Tibial nerve (tissue), 4 donors: Measurements from ENCODE around the gene KIF20B. TPM values are rescaled to one million over a fixed set of nuclear protein-coding genes. Genes with fewer than 3 reads are reported as not detected.

Experiments
- DNase-seq, 2 donors: peaks; one replicate each; pipeline ENCODE4 v3.0.0-alpha.2; 2019; ENCODE audit warnings: low spot score in 2 of 2
- H3K27ac ChIP-seq, 4 donors: fragments of 200-600 bp; sonication (generic) in 3 of 4; one replicate each; pipeline ENCODE4 v1.5.1; 2017 to 2019; ENCODE audit warnings: mild to moderate bottlenecking in 1 of 4
- H3K27me3 ChIP-seq, 2 donors: fragments of 200-600 bp; sonication (generic) in 1 of 2; one replicate each; pipeline versions ENCODE4 v1.5.1 to v1.6.0; 2017 to 2019
- H3K36me3 ChIP-seq, 3 donors: fragments of 200-600 bp; sonication (generic); one replicate each; pipeline ENCODE4 v1.5.1; 2018 to 2019
- H3K4me1 ChIP-seq, 4 donors: fragments of 200-600 bp; sonication (generic) in 3 of 4; one replicate each; pipeline ENCODE4 v1.5.1; 2017 to 2019
- H3K4me3 ChIP-seq, 4 donors: fragments of 200-600 bp; sonication (generic) in 3 of 4; one replicate each; pipeline ENCODE4 v1.5.1; 2017 to 2019; ENCODE audit warnings: mild to moderate bottlenecking in 1 of 4, moderate library complexity in 1 of 4
- H3K9me3 ChIP-seq, 4 donors: fragments of 200-600 bp; sonication (generic) in 3 of 4; one replicate each; pipeline ENCODE4 v1.5.1; 2017 to 2019
- EP300 ChIP-seq, 2 donors: sonication (generic); formaldehyde crosslinking; IDR thresholded peaks; one replicate each; pipeline ENCODE4 v1.6.1; 2017; ENCODE audit warnings: antibody characterized with exemption in 2 of 2, mild to moderate bottlenecking in 1 of 2
- POLR2A ChIP-seq, 2 donors: fragments of 450-650 bp; IDR thresholded peaks; one replicate each; pipeline ENCODE4 v1.6.1; 2017; ENCODE audit warnings: antibody characterized with exemption in 2 of 2, mild to moderate bottlenecking in 2 of 2, moderate library complexity in 2 of 2
- WGBS, 2 donors: methylation state at CpG; one replicate each; pipeline ENCODE4 v1.1.5; 2018; 5-methylcytosine and 5-hydroxymethylcytosine counted together
- total RNA-seq, 4 donors: library from RNA; depleted of rRNA; stranded (reverse); fragments of >200 nt; gene quantifications; one replicate each; pipeline ENCODE4 v1.1.0, GENCODE V29; 2016
- TF ChIP-seq, protein P1 (sequence below), 5 experiments: fragments of 200-600 bp in 3 of 5; fragments of 450-650 bp in 2 of 5; sonication (generic) in 3 of 5; IDR thresholded peaks; one replicate each; pipeline ENCODE4 v1.5.1; 2016 to 2019; ENCODE audit warnings: antibody characterized with exemption in 5 of 5, mild to moderate bottlenecking in 3 of 5, moderate library complexity in 2 of 5

KIF20B gene
- total RNA-seq, 4 donors from 2014 or later, result 1.6 to 4.8 (median 2.3) TPM

DNA sequence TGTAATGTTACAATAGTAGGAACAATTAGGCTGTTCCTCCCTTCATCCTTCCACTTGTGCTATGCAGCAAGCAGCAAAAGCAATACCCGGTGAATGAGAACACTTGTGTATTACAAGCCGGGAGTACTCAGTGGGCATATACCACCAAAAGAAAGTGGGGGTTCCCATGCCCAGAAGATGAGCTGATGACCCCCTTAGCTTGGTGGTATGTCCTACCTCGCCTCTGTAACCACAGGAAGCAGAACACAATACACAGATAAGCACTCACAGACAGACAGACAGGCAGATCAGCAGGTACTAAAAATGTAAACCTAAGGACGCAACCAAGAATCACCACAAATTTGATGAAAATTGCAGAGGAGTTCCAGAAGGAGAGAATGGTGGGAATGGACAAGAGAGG is 15.5 kb upstream of the KIF20B start:
- Histone ChIP-seq H3K27ac (no peak overlapping the region), H3K27me3 (no peaks in the 10 kb centered on the region), H3K4me3 (no peak overlapping the region), H3K36me3 (peaks cover 0 to 4% (median 0%) of the 10 kb centered on the region in 3 donors), H3K9me3 (peaks cover 0 to 3% (median 0%) of the 10 kb centered on the region in 4 donors), H3K4me1 (no peaks in the 10 kb centered on the region)
- DNase-seq, result no peak
- TF ChIP-seq EP300 (IDR thresholded peaks at IDR 0.05) (no peak), POLR2A (IDR thresholded peaks at IDR 0.05) (no peak)
- TF ChIP-seq, protein P1, sequence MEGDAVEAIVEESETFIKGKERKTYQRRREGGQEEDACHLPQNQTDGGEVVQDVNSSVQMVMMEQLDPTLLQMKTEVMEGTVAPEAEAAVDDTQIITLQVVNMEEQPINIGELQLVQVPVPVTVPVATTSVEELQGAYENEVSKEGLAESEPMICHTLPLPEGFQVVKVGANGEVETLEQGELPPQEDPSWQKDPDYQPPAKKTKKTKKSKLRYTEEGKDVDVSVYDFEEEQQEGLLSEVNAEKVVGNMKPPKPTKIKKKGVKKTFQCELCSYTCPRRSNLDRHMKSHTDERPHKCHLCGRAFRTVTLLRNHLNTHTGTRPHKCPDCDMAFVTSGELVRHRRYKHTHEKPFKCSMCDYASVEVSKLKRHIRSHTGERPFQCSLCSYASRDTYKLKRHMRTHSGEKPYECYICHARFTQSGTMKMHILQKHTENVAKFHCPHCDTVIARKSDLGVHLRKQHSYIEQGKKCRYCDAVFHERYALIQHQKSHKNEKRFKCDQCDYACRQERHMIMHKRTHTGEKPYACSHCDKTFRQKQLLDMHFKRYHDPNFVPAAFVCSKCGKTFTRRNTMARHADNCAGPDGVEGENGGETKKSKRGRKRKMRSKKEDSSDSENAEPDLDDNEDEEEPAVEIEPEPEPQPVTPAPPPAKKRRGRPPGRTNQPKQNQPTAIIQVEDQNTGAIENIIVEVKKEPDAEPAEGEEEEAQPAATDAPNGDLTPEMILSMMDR (IDR thresholded peaks at IDR 0.05), result no peak
- WGBS, 2 donors, result 88 to 91% methylated on average over 4 of the region's 4 CpGs

DNA sequence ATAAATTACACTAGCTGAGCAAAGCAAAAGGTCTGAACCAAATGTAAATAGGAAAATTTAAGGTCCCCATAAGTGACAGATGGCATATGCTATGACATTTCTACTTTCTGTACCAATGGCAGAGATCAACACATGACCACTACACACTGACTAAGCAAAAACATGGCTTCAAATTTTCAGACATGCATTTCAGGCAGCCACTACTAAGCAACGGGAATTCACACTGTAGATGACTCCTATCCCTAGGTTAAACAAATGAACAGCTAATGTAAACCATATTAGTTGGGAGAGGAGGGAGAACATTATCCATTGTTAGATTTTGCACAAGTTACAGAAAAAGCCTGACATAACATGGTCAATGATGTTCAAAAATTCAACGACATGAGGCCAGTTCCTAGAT is 11.4 kb upstream of the KIF20B start:
- WGBS, 2 donors, result 46 to 75% methylated on average over 2 of the region's 2 CpGs
- Histone ChIP-seq H3K4me3 (no peak overlapping the region), H3K9me3 (peaks cover 0 to 3% (median 0%) of the 10 kb centered on the region in 4 donors), H3K36me3 (peaks cover 0 to 4% (median 0%) of the 10 kb centered on the region in 3 donors), H3K27ac (no peak overlapping the region), H3K4me1 (no peaks in the 10 kb centered on the region), H3K27me3 (no peaks in the 10 kb centered on the region)
- DNase-seq, result no peak
- TF ChIP-seq EP300 (IDR thresholded peaks at IDR 0.05) (no peak), POLR2A (IDR thresholded peaks at IDR 0.05) (no peak)
- TF ChIP-seq, protein P1 (IDR thresholded peaks at IDR 0.05), result no peak

DNA sequence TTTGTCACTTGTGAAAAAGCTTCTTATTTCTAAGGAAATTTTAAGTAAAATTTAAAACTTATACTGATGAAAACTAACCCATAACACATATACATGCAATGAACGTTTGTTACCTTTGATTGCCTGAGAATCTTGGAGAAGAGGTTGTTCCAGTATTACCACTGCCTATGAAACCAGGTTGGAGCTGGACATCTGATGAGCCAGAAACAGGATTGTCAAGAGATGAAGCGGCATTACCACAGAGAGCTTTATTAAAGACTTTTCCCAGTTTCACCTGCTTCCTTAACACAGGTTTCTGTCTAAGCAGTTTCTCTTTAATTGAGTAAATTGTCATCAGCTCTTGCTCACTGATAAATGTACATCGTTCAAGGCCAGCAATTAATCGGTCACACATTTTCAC is 9.0 kb upstream of the KIF20B start:
- H3K4me1 ChIP-seq, result no peaks in the 10 kb centered on the region
- TF ChIP-seq, protein P1 (IDR thresholded peaks at IDR 0.05), result no peak
- no peak for TF ChIP-seq EP300 (IDR thresholded peaks at IDR 0.05)
- no peak for TF ChIP-seq POLR2A (IDR thresholded peaks at IDR 0.05)

DNA sequence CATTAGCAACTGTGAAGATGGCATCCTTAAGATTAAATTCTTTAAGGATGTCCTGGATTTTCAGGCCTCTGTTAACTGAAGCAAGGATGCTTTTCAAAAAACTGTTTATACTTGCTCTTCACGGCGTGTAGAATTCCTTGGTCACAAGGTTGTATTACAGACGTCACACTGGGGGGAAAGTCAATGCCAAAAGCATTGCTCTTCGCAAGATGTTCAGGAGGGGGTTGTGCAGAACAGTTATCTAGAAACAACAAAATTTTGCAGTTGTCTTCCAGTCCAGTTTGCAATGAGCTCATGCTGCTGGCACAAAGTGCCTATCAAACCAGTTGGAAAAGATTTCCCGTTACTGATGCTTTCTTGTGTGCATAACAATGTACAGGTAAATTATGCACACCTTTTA is 8.2 kb upstream of the KIF20B start:
- WGBS, 2 donors, result 97% methylated on average over 5 of the region's 5 CpGs

More for the DNA sequence above, 9.0 kb upstream of the KIF20B start:
- no peak overlapping the region for H3K4me3 ChIP-seq
- no peak for DNase-seq
- H3K9me3 ChIP-seq, result no peaks in the 10 kb centered on the region
- H3K27me3 ChIP-seq, result no peaks in the 10 kb centered on the region
- peaks cover 0 to 4% (median 0%) of the 10 kb centered on the region in 3 donors for H3K36me3 ChIP-seq
- 83 to 90% methylated on average over 4 of the region's 4 CpGs for WGBS, 2 donors
- no peak overlapping the region for H3K27ac ChIP-seq

DNA sequence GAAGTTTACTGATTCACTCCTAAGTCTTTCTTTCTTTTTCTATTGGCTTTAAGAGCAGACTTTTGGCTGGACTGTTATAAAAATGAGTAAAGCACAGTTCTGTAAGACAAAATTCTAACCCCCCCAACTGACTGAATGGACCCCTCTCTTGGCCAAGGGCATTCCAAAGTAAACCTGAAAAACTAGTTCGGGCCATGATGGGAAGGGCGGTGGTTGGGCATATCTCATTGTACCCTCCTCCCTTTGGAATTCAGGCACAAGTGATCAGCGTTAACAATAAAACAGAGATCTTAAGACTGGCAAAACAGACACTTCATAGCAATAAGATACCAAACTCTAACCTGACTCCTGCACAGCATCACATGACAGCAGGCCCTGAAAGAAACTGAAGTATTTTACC is 6.1 kb upstream of the KIF20B start:
- Histone ChIP-seq H3K36me3 (no peaks in the 10 kb centered on the region), H3K27ac (no peak overlapping the region), H3K9me3 (no peaks in the 10 kb centered on the region), H3K4me3 (no peak overlapping the region), H3K27me3 (no peaks in the 10 kb centered on the region), H3K4me1 (peaks cover 0 to 2% (median under 1%) of the 10 kb centered on the region in 4 donors)
- TF ChIP-seq, protein P1 (IDR thresholded peaks at IDR 0.05), result no peak
- TF ChIP-seq POLR2A (IDR thresholded peaks at IDR 0.05), result no peak
- no peak for TF ChIP-seq EP300 (IDR thresholded peaks at IDR 0.05)
- no peak for DNase-seq
- 96 to 97% methylated on average over 3 of the region's 3 CpGs for WGBS, 2 donors

More for the DNA sequence above, 8.2 kb upstream of the KIF20B start:
- no peak for DNase-seq
- no peaks in the 10 kb centered on the region for H3K27me3 ChIP-seq
- H3K36me3 ChIP-seq, result peaks cover 0 to 4% (median 0%) of the 10 kb centered on the region in 3 donors
- H3K4me3 ChIP-seq, result no peak overlapping the region
- no peaks in the 10 kb centered on the region for H3K4me1 ChIP-seq
- no peak overlapping the region for H3K27ac ChIP-seq
- no peaks in the 10 kb centered on the region for H3K9me3 ChIP-seq
- no peak for TF ChIP-seq EP300 (IDR thresholded peaks at IDR 0.05)
- TF ChIP-seq POLR2A (IDR thresholded peaks at IDR 0.05), result no peak
- TF ChIP-seq, protein P1 (IDR thresholded peaks at IDR 0.05), result no peak
